Stimulated activated CD4-positive, alpha-beta T cell treated with anti-CD3 and anti-CD28 coated beads, TNF-alpha, amount 100 ng/mL, for 24 hours (primary cell): Measurements from ENCODE around the gene PPP1R3G.
"Not testable (repeated sequence)": the region's sequence is repeated elsewhere in the genome, so short reads cannot be mapped to it uniquely, and the experiment has no call there.

Experiments
- DNase-seq, 3 experiments: peaks; one replicate each; pipeline ENCODE4 v3.0.0-alpha.2; 2020; ENCODE audit warnings: low read depth in 3 of 3

The PPP1R3G gene

DNA sequence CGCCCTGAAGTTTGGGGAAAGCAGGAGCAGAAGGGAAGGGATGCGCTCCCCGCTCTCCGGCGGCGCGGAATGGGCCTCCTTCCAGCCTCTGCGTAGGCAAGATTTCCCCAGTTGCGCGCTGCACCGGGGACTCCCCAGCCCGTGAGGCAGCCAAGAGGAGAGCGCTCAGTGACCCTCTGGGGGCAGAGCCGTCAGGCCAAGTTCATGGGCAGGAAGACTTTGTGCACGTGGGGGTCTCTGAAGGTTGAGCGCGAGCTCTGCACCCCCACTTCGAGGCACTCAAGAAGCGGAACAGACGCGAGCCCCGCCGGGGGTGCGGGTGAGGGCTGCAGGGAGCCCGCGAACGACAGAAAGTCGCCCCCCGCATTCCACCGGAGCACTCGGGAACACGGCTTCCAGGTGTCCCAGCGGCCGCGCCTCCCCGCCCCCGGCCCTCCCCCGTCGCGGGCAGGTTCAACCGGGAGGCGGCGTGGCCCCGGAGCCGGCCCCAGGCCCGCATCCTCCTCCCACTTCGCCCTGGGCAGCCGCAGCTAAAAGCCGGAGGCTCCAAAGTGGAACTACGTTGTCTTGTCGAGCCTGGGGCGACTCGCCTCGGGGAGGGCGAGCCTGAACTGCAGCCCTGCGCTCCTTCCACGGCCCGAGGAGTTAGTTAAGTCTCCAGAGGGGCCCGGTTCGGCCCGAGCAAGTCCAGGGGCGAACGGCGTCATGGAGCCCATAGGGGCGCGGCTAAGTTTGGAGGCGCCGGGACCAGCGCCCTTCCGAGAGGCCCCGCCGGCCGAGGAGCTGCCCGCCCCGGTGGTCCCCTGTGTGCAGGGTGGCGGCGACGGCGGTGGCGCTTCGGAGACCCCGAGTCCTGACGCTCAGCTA lies at the start of gene PPP1R3G:
PPP1R3G (plus strand) TSS at position 561 of the 867 bp plus-strand sequence; CDS start at position 706, 145 bp downstream.
- peak in 1 of 3 experiments; percentile 18 for DNase-seq

DNA sequence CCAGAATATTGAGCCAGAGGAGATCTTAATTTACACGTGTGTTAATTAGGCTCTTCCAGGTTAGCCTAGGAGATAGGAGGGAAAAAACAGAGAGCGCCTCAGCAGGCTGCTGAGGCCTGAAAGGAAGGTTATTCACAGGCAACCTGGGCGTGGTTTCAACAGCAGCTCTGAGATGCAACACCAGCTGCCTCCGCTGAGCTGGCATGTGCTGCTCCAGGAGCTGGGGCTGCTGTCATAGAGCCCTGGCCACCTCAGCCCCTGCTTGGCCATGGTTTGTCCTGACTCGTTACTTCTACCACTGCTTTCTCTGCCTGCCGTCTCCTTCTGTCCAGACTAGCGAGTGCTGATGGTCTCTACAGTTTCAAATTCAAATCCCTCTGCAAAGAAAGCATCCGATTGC lies 48.9 kb upstream of the PPP1R3G start:
- no peak for DNase-seq

DNA sequence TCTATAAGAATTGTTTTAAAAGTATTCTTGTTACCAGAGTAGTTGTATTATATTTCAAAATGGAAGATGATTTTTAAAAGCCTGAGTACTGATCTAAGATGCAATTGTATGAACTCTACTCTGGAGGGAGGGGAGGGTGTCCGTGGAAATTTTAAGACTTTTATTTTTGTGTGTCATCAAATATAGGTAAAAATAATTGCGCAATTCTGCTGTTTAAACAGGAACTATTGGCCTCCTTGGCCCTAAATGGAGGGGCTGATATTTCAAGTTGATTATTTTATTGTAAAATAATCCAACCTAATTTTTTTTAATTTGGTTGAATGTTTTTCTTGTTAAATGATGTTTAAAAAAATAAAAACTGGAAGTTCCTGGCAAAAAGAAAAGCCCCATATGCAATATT lies 43.2 kb upstream of the PPP1R3G start:
- DNase-seq: no peak

DNA sequence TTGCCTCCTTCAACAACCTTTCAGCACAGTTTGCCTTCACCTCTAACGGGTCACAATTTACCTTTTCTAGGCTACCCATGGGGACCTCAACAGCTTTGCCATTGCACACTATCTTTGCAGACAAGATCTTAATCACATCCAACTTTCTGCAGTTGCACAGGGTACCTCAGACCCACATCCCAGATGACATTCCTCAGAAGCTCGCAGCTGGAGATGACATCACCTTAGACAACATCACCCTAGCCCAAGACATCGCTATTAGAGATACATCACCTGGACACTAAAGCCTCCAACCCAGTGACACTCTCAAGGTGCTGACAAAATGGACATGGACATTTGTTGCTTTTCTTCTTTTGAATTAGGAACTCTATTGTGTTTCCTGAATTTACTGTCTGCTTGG lies 42.7 kb upstream of the PPP1R3G start:
- DNase-seq: no peak

DNA sequence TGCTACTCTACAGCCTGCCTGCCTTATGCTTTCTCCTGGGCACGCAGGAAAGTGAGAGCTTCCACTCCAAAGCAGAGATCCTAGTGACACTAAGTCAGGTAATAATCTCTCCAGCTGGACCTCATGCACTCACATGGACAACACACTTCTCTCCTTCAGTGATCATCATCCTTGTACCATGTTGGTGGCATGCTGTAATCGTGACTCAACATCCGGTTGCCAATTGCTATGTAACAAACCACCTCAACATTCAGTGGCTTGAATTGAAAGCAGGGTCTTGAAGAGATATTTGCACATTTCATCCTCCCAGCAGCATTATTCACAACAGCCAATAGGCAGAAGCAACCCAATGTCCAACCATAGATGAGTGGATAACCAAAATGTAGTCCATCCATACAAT lies 40.3 kb upstream of the PPP1R3G start:
- DNase-seq: no peak

DNA sequence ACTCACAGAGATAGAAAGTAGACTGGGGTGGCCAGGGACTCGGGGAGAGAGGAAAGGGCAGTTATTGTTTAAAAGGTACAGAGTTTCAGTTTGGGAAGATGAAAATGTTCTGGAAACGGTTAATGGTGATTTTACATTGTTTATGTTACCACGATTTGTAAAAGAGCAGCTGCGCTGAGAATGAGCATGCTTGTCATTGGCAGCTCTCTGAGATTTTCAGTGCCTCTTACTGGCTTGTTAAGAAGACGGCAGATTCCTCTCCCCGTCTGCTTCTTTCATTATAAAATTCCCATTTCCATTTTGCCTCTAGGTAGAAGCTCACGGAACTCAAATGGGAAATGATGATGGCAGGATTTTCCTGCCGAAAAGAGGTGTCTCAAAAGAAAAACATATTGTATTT lies 39.7 kb upstream of the PPP1R3G start:
- no peak for DNase-seq

DNA sequence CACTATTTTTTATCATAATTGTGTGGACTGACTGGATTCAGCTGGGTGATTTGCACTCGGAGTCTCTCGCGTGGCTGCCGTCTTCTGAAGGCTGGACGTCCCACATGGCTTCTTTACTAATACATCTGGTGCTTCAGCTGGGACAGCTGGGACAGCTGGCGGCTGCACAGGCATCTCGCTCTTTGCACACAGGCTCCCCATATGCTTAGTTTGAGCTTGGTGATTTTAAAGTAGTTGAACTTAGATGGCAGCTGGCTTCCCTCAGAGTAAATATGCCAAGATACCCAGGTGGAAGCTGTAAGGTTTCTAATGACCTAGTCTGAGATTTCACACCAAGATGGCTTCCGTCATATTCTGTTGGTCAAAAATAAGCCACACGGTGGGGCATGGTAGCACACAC lies 38.7 kb upstream of the PPP1R3G start:
- DNase-seq: no peak

DNA sequence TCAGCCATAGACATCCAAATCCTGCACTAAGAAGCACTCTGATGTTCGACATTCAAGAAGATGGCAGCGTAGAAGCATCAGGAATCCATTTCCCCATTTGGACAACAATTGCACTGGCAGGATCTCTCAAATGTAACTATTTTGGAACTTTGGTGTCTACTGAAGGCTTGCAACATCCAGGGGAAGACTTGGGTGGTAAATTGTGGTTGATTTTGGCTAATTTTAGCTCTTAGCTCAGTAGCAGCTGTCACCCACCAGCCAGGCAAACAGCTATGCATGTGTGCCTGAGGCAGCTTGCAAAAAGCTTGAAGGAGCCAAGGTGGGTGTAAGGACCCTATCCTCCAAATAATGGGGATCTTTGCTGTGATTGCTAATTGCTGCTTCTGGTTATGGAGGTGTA lies 35.1 kb upstream of the PPP1R3G start:
- DNase-seq: no peak

DNA sequence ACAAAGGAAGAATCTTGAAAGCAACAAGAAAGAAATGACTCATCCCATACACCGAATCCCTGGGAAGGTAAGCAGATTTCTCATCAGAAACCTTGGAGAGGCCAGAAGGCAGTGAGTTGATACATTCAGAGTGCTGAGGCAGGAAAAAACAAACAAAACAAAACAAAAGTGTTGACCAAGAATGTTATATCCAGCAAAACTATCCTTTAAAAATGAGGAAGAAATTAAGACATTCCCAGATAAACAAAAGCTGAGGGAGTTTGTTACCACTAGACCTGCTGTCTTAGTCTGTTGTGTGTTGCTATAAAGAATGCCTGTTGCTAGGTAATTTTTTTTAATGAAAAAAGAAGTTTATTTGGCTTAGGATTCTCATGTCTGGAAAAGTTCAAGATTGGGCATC lies 33.7 kb upstream of the PPP1R3G start:
- no peak for DNase-seq

DNA sequence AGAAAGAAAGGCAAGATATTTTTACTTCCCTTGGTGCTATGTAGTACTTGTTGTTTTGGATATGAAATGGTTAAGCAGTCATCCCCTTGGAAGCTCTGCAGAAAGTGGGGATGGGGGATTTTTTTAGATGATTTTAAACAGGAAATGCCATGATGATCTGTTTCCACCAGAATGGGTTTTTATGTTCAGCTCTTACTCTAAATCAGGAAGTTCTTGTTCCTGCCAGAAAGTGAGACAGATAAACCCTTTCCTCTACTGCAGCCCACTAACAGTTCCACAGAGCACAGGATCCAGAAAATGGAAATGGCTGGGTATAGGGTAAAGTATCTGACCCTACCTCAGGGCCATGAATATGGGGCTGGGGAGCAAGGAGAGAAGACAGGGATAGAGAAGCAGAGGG lies 32.1 kb upstream of the PPP1R3G start:
- DNase-seq: no peak

DNA sequence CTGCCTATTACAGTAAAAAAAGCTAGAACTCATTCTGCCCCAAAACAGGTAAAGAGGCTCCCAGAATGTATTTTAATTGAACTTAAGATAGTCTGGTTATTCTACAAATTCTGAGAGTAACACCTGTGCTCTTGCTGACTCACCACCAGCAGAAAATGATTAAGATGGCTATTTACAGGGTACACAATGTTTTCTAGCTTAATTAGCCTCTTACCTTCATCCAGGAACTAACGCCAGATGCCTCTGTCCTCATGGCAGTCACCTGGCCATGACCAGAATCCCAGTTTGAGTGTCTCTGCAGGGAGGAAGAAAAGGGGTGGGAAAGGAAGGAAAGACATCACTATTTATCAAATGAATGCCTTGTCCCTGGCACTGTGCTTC lies 31.3 kb upstream of the PPP1R3G start:
- no peak for DNase-seq

DNA sequence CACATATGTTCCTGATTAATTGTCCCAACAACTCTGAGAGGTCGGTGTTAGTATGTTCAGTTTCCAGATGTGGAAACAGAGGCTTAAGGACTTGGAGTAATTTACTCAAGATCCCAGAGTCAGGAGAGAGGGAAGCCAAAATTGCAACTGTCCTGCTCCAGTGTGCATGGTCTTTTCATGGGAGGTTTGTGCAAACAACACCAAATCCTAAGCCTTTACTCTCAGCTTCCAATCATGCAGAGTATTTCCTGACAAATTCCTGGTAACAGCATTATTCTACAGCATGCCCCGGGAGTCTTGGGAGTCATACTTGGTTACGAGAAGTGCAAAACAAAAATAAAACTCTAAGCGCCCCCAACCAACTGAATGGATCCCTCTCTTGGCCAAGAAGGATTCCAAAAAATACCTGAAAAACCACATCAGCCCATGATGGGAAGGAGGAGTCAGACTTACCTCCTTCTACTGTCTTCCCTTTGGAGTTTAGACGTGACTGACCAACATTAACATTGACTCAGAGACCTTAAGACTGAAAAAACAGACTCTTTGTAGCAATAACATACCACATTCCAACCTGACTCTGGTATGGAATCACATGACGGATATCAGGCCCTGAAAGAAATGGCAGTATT lies 30.8 kb upstream of the PPP1R3G start:
- no peak for DNase-seq

DNA sequence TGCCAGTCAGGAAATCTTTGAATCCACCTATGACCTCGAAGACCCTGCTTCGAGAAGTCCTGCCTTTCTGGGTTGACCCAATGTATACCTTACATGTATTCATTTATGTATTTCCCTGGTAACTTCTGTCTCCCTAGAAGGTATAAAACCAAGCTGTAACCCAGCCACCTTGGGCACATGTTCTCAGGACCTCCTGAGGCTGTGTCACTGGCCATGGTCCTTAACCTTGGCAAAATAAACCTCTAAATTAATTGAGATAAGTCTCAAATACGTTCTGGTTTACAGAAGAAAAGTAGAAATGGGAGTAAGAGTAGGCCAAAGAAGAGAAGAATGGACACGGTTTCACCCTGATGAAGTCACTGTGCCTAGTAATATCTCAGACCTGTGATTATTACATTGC lies 30.0 kb upstream of the PPP1R3G start:
- no peak for DNase-seq

DNA sequence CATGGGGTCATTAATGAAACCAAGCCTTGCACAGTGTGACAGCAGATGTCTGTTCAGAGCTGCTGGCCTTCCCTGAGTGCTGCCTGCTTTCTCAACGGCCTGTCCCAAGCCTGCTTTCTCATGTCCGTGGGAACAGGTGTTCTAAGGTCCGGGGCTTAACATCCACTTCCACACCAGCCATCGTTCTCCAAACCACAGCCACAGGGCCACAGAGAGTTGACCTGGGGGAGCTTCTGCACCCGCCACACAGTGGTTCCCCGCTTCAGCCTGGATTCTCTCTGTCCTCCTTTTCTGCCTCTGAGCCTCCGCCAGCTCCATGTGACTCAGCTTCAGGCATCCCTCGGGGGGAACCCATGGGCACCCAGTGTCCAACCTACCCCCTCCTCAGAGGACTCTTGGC lies 26.9 kb upstream of the PPP1R3G start:
- DNase-seq: no peak

DNA sequence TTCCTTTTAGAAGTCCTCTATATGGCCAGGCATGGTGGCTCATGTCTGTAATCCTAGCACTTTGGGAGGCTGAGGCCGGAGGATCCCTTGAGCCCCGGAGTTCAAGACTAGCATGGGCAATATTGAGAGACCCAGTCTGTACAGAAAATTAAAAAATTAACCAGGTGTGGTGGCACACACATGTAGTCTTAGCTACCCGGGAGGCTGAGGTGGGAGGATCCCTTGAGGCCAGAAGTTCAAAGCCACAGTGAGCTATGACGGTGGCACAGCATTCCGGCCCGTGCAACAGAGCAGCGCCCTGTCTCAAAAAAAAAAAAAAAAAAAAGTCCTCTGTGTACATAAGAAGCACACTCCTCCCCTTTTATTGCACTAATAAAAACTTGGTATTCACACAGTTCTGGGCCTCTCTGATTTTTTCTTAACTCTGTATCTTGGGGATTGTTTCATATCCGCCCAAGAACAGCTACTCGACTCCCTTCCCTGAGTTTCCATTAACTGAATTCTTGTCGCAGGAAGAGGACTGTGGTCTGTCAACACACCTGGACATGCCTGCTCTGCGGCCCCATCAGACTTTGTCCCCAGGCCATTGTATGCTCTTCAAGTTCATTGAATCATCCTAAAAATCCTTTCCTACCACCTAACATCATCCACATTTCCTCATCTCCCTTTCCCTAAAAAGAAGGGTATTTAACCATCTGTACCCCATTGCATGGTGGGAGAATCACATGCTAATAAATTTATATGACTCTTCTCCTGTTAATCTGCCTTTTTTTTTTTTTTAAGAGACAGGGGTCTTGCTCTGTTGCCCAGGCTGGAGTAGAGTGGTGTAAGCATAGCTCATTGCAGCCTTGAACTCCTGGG lies 25.9 kb upstream of the PPP1R3G start:
- no peak for DNase-seq

DNA sequence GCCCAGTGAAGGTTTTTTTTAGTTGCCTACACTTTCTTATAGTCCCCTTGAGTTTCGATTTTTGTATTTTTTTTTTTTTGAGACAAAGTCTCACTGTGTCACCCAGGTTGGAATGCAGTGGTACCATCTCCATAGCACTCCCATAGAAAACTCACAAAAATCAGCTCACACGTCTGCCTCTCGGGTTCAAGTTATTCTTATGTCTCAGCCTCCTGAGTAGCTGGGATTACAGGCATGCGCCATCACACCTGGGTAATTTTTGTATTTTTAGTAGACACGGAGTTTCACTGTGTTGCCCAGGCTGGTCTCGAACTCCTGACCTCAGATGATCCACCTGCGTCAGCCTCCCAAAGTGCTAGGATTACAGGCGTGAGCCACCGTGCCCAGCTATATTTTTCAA lies 24.7 kb upstream of the PPP1R3G start:
- not testable (repeated sequence) for DNase-seq

DNA sequence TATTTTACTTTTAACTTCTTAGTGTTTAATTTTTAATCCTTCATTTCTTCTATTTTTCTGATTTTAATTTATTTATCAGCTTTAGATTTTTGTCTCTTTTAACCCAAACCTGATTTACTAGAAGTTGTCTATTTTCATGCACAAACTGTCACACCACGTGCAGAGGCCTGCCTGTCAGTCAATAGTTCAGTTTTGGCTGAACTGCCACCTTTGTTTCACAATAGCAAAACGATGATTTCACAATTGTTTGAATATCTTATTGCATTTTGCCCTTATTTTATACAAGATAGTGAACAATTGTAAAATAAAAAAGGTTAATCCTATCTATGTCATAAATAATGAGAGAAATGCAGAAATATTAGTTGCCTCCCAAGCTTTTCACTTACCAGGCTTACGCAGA lies 24.0 kb upstream of the PPP1R3G start:
- no peak for DNase-seq

DNA sequence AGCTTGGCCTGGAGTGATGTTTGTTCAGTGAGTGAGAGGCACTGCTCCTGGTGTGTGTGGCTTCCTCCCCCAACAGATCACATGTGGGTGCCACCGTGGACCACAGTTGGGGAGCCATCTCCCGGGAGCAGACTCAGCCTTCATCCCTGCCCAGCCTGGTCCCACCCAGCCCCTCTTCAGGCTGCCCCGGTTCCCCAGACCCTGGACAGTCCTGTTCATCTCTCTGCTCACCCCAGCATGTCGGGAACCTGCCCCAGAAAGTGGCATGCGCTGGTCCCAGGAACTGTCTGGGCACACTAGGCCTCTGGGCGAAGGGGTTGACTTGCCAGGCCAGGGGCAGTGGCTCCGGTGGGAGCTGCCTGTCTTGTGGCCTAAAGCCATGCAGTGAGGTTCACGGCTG lies 21.5 kb upstream of the PPP1R3G start:
- no peak for DNase-seq

DNA sequence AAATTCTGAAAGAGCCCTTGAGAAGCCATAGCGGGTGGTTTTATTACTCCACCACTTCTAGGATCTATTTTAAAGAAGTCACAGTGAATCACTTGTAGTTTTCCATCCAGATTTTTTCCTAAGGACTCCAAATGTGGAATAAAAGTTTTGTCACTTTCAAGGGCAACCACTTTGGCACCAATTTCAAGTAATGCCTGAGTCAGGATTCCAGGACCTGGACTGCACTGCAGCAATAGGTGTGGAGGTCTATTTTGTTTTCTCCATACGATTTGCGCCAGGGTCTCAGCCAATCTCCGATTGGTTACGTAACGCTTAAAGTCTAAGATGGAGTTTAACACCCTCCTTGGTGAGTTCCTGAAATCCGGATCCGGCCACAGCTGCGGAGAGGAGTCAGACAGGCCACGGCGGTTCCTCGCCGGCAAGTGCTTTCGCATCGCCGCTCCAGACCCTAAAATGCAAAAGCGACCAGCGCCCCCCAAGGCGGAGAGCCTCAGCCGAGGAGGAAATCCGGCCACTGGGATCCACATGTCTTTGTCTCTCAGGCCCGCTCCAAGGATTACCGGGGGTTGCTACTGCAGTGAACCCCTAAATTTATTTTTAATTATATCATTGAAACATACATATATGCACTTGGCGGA lies 18.6 kb upstream of the PPP1R3G start:
- no peak for DNase-seq

DNA sequence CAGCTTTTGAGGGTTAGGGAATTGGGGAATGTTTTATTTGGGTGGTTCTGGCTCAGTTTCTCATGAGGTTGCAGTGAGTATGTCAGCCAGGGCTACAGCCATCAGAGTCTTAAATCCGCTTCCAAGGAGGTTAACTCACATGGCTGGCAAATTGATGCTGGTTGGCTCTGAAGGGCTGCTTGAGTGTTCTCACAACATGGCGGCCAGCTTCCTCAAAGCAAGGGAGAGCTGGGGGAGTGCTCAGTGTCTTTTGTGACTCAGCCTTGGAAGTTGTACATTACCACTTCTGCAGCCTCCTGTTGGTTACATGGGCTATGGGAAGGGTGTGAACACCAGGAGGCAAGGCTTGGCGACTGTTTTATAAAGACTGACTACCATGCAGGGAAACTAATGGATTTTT lies 17.8 kb upstream of the PPP1R3G start:
- DNase-seq: no peak

DNA sequence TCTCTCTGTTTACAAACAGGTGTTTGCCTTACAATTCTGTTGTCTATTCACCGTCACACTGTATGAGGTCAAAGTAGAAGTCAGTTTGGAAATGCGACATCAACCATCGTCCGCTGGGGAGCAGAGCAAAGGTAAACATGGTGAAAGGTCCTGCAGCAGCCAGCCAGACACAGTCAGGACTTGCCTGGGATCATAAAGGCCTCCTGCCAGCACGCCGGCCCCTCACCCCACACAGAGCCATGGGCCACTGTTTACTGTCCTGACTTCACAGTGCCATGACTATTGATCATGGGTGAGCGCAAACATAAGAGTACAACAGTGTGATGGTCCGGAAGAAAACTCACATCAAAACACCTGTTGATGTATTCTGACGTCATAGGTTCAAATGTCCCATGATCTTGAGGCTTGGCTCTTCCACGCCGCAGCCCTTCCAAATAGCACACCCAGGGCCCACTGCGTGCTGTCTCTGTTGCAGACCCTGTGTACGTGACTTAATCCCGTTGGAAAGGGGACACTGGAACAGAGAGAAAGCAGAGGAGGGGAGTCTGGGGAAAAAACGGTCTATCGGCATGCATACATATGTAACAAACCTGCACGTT lies 16.9 kb upstream of the PPP1R3G start:
- DNase-seq: no peak

DNA sequence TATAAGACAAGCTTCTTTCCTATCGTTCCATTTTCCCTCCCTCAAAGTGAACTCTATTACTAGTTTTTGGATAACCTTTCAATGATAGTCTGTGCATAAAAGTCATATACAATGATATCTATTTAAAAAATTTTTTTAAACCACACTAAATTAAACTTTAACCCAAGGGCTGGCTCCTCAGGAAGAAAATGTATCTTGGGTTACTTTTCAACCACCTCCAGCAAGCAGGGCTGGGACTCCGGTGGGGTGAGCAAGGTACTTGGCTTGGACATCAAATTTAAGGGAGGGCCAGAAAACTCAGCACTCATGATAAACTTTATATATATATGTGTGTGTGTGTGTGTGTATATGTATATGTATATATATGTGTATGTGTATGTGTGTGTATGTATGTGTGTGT lies 13.9 kb upstream of the PPP1R3G start:
- DNase-seq: no peak
